Suprapubic skin (tissue), 4 donors: Measurements from ENCODE around the gene RGMA.

Experiments
- CTCF ChIP-seq, 2 donors: fragments of 200-600 bp in 1 of 2; fragments of 450-650 bp in 1 of 2; sonication (generic) in 1 of 2; IDR thresholded peaks; one replicate each; pipeline ENCODE4 v1.5.1; 2016 to 2019; ENCODE audit warnings: antibody characterized with exemption in 2 of 2, mild to moderate bottlenecking in 1 of 2, moderate library complexity in 1 of 2
- EP300 ChIP-seq: sonication (generic); formaldehyde crosslinking; IDR thresholded peaks from one replicate; pipeline ENCODE4 v1.6.1; 2017; ENCODE audit warnings: antibody characterized with exemption
- POLR2AphosphoS5 ChIP-seq, 3 donors: sonication (generic); formaldehyde crosslinking; IDR thresholded peaks; one replicate each; pipeline ENCODE4 v1.6.1; 2017; ENCODE audit warnings: antibody characterized with exemption in 3 of 3

- TF ChIP-seq CTCF (IDR thresholded peaks at IDR 0.05): no peak
- TF ChIP-seq POLR2AphosphoS5 (IDR thresholded peaks at IDR 0.05): no peak
- TF ChIP-seq EP300: no peak
These were observed 16.5 kb upstream of the RGMA start for GRCh38 chr15:93105485-93105884.
